SK-N-SH (cell line): ENCODE results near the gene PRRT1B.

Experiments
- EP300 ChIP-seq, 2 experiments: IDR thresholded peaks; 2 replicates each; pipeline versions ENCODE4 v1.4.0 to v1.6.1; 2012; ENCODE audit warnings: borderline replicate concordance in 1 of 2, low read depth in 1 of 2, low read length in 1 of 2
- EZH2phosphoT487 ChIP-seq: fragments of 200-600 bp; sonication (generic); IDR thresholded peaks from 2 replicates; pipeline ENCODE4 v1.6.1; 2017; ENCODE audit warnings: low read depth, mixed run types, mild to moderate bottlenecking, antibody characterized with exemption, moderate library complexity, borderline replicate concordance
- JUND ChIP-seq: IDR thresholded peaks from 2 replicates; pipeline ENCODE4 v1.4.0; 2012
- NRF1 ChIP-seq: IDR thresholded peaks from 2 replicates; pipeline ENCODE4 v1.6.1; 2012; ENCODE audit warnings: low read depth, mild to moderate bottlenecking, low read length
- POLR2AphosphoS5 ChIP-seq: IDR thresholded peaks from 2 replicates; pipeline ENCODE4 v1.6.1; 2012; ENCODE audit warnings: low read depth, low read length
- RAD21 ChIP-seq: IDR thresholded peaks from 2 replicates; pipeline ENCODE4 v1.6.1; 2012; ENCODE audit warnings: mild to moderate bottlenecking, low read length
- RFX5 ChIP-seq: IDR thresholded peaks from 2 replicates; pipeline ENCODE4 v1.6.1; 2012; ENCODE audit warnings: mild to moderate bottlenecking, improper control_type of control experiment, low read length
- SMC3 ChIP-seq: IDR thresholded peaks from 2 replicates; pipeline ENCODE4 v1.6.1; 2012; ENCODE audit warnings: low read depth, low read length, improper control_type of control experiment
- TAF1 ChIP-seq: IDR thresholded peaks from 2 replicates; pipeline ENCODE4 v1.6.1; 2012; ENCODE audit warnings: low read depth, mild to moderate bottlenecking, low read length, moderate library complexity, borderline replicate concordance
- TF ChIP-seq, protein P1 (sequence below): fragments of 150-350 bp; IDR thresholded peaks from 2 replicates; pipeline ENCODE4 v1.6.1; 2017; ENCODE audit warnings: antibody characterized with exemption, low read length, low read depth, borderline replicate concordance
- TF ChIP-seq, protein P2 (sequence below): fragments of 150-350 bp; IDR thresholded peaks from 2 replicates; pipeline ENCODE4 v1.6.1; 2016; ENCODE audit warnings: mild to moderate bottlenecking, low read depth, low read length
- TF ChIP-seq, protein P3 (sequence below): fragments of 200-600 bp; sonication (generic); IDR thresholded peaks from 2 replicates; pipeline ENCODE4 v1.6.1; 2017; ENCODE audit warnings: antibody characterized with exemption, mild to moderate bottlenecking, moderate library complexity
- TF ChIP-seq, protein P4 (sequence below): IDR thresholded peaks from 2 replicates; pipeline ENCODE4 v1.4.0; 2012; ENCODE audit warnings: low read depth

DNA sequence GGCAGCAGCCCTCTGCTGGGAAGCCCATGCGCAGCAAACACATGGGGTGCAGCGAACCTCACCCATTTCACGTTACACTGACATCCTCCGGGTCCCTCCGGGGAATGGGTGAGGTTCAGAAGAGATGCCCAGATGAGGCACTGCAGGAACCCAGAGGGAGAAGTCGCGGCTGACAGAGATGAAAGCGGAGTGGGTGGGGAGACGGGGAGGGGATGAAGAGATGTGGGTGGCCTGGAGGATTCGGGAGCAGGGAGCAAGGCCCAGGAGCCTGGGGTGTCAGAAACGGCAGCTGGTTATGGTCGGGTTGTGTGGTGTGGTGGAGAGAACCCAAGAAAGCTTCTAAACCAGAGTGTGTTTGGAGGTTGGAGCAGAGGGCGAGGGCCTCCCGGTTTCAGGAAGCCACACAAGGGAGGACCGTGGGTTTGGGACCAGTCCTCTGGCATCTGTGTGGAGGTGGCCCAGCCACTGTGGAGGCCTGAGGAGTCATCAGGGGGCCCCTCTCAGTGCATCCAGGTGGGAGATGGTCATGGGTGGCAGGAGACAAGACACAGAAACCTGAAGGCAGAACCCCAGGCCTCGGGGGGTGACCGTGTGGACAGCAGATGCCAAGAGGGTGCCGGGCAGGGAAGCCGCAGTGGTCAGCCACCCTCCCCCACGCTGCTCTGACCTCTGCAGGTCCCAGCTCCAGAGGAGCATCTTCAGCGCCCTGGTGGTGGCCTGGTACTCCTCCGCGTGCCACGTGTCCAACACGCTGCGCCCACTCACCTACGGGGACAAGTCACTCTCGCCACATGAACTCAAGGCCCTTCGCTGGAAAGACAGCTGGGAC lies 22.9 kb upstream of the PRRT1B start:
- TF ChIP-seq SMC3 = no peak
- no peak for TF ChIP-seq JUND
- TF ChIP-seq, protein P1, sequence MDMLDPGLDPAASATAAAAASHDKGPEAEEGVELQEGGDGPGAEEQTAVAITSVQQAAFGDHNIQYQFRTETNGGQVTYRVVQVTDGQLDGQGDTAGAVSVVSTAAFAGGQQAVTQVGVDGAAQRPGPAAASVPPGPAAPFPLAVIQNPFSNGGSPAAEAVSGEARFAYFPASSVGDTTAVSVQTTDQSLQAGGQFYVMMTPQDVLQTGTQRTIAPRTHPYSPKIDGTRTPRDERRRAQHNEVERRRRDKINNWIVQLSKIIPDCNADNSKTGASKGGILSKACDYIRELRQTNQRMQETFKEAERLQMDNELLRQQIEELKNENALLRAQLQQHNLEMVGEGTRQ = no peak
- TF ChIP-seq, protein P2, sequence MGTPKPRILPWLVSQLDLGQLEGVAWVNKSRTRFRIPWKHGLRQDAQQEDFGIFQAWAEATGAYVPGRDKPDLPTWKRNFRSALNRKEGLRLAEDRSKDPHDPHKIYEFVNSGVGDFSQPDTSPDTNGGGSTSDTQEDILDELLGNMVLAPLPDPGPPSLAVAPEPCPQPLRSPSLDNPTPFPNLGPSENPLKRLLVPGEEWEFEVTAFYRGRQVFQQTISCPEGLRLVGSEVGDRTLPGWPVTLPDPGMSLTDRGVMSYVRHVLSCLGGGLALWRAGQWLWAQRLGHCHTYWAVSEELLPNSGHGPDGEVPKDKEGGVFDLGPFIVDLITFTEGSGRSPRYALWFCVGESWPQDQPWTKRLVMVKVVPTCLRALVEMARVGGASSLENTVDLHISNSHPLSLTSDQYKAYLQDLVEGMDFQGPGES = no peak
- TF ChIP-seq, protein P3, sequence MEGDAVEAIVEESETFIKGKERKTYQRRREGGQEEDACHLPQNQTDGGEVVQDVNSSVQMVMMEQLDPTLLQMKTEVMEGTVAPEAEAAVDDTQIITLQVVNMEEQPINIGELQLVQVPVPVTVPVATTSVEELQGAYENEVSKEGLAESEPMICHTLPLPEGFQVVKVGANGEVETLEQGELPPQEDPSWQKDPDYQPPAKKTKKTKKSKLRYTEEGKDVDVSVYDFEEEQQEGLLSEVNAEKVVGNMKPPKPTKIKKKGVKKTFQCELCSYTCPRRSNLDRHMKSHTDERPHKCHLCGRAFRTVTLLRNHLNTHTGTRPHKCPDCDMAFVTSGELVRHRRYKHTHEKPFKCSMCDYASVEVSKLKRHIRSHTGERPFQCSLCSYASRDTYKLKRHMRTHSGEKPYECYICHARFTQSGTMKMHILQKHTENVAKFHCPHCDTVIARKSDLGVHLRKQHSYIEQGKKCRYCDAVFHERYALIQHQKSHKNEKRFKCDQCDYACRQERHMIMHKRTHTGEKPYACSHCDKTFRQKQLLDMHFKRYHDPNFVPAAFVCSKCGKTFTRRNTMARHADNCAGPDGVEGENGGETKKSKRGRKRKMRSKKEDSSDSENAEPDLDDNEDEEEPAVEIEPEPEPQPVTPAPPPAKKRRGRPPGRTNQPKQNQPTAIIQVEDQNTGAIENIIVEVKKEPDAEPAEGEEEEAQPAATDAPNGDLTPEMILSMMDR = no peak
- TF ChIP-seq POLR2AphosphoS5 = no peak
- no peak for TF ChIP-seq EP300 (IDR thresholded peaks at IDR 0.05; ENCODE audit: borderline replicate concordance in 1 of 2, low read depth in 1 of 2, low read length in 1 of 2)
- no peak for TF ChIP-seq RAD21
- TF ChIP-seq TAF1 = no peak
- TF ChIP-seq RFX5 = no peak
- TF ChIP-seq EZH2phosphoT487 = no peak
- TF ChIP-seq, protein P4, sequence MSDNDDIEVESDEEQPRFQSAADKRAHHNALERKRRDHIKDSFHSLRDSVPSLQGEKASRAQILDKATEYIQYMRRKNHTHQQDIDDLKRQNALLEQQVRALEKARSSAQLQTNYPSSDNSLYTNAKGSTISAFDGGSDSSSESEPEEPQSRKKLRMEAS = no peak
- no peak for TF ChIP-seq NRF1
